Dendritic cell treated with granulocyte-macrophage colony-stimulating factor and Interleukin-4, amounts not matched to agents 40 ng/mL and 50 ng/mL, for 4 days (primary cell): ENCODE measurements around the gene ZNF260.
"Not testable (repeated sequence)": the region's sequence is repeated elsewhere in the genome, so short reads cannot be mapped to it uniquely, and the experiment has no call there.

ENCODE experiments used
- H3K27ac Mint-ChIP-seq: one replicate; pipeline ENCODE4 v1.8.0; 2022; ENCODE audit warnings: mild to moderate bottlenecking, mixed read lengths
- H3K27me3 Mint-ChIP-seq: one replicate; pipeline ENCODE4 v1.8.0; 2022; ENCODE audit warnings: mild to moderate bottlenecking, mixed read lengths
- H3K36me3 Mint-ChIP-seq: one replicate; pipeline ENCODE4 v1.8.0; 2022; ENCODE audit warnings: low read depth, mixed read lengths
- H3K4me1 Mint-ChIP-seq: one replicate; pipeline ENCODE4 v1.8.0; 2022; ENCODE audit warnings: low read depth, mixed read lengths
- H3K4me3 Mint-ChIP-seq: one replicate; pipeline ENCODE4 v1.8.0; 2022; ENCODE audit warnings: mild to moderate bottlenecking, moderate library complexity, mixed read lengths
- H3K9me3 Mint-ChIP-seq: one replicate; pipeline ENCODE4 v1.8.0; 2022; ENCODE audit warnings: mixed read lengths
- intact Hi-C: fragments of 100-400 bp; cut with micrococcal nuclease; formaldehyde crosslinking; loops from one replicate; pipeline ENCODE4 v1.15.0; 2022

The ZNF260 gene

DNA sequence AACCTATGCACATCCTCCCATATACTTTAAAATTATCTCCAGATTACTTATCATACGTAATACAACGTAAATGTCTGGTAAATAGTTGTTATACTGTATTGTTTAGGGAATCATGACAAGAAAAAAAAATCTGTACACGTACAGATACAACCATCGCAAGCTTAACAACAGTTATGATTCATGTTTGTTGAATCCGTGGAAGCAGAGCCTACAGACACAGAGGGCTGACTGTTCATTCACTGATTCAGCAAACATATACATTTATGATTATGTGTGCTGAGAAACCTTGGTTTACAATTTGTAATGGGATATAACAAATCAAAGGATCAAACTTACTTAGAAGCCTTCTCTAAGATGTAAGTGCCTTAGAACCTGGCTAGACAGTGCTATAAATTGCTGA, 1.5 kb downstream of the ZNF260 start:
- H3K9me3 Mint-ChIP-seq, result peaks cover 53% of the 10 kb centered on the region
- intact Hi-C loops, result no loop called here
- H3K27me3 Mint-ChIP-seq, result no peaks in the 10 kb centered on the region
- H3K4me1 Mint-ChIP-seq, result peaks cover 9% of the 10 kb centered on the region
- H3K36me3 Mint-ChIP-seq, result peaks cover 63% of the 10 kb centered on the region
- no peak overlapping the region for H3K4me3 Mint-ChIP-seq
- H3K27ac Mint-ChIP-seq, result no peak overlapping the region

DNA sequence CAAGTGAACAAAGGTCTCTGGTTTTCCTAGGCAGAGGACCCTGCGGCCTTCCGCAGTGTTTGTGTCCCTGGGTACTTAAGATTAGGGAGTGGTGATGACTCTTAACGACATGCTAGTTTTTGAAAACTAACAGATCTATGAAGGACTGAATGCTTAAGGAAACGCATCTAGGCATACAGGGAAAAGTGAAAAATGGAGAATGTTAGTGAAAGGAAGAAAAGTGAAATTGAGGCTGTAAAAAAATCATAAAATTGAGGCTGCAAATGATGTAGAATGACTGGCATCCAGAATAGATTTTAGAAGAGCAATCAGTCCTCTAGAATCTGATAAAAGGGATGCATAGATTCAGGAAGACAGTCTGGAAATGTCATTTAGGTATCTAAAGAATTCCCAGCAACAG, 3.5 kb downstream of the ZNF260 start:
- peaks cover 60% of the 10 kb centered on the region for H3K9me3 Mint-ChIP-seq
- H3K36me3 Mint-ChIP-seq, result peaks cover 83% of the 10 kb centered on the region
- no peak overlapping the region for H3K27ac Mint-ChIP-seq
- H3K4me3 Mint-ChIP-seq, result no peak overlapping the region
- H3K27me3 Mint-ChIP-seq, result no peaks in the 10 kb centered on the region
- intact Hi-C loops, result no loop called here
- H3K4me1 Mint-ChIP-seq, result peaks cover 9% of the 10 kb centered on the region

DNA sequence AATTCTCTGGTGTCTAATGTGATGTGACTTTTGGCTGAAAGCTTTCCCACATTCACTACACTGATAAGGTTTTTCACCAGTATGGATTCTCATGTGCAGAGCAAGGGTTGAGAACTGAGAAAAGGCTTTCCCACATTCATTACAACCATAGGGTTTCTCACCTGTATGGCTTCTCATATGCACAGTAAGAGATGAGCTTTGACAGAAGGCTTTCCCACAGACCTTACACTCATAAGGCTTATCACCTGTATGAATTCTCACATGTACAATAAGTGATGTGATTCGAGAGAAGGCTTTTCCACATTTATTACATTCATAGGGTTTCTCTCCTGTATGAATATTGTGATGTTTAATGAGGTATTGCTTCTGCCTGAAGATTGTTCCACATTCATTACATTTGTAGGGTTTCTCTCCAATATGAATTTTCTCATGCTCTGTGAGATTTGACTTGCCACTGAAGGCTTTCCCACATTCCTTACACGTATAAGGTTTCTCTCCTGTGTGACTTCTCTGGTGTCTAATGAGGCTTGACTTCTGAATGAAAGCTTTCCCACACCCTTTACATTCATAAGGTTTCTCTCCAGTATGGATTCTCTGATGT, 14.0 kb downstream of the ZNF260 start:
- intact Hi-C loops, result no loop called here
- H3K36me3 Mint-ChIP-seq, result peaks cover 52% of the 10 kb centered on the region
- no peaks in the 10 kb centered on the region for H3K4me1 Mint-ChIP-seq
- H3K9me3 Mint-ChIP-seq, result peaks cover 86% of the 10 kb centered on the region
- no peak overlapping the region for H3K27ac Mint-ChIP-seq
- H3K27me3 Mint-ChIP-seq, result no peaks in the 10 kb centered on the region
- H3K4me3 Mint-ChIP-seq, result no peak overlapping the region

DNA sequence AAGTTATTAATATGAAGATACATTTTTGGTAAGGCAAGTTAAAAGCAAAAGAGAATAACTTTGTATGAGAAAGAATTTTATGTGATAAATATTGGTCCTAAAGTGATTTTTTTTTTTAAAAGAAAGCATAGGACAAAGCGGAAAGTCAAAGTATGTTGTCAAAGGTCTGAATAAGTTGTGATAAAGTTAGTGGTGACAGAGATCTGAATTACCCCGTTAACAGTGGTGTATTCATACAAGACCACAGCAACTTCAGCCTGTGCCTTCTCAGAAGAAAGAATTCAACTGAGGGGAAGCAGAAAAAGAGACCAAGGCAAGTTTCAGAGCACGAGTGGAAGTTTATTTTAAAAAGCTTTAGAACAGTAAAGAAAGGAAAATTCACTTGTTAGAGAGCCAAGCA, 19.7 kb downstream of the ZNF260 start:
- no peaks in the 10 kb centered on the region for H3K4me1 Mint-ChIP-seq
- no peak overlapping the region for H3K27ac Mint-ChIP-seq
- intact Hi-C loops, result no loop called here
- H3K9me3 Mint-ChIP-seq, result peaks cover 88% of the 10 kb centered on the region
- H3K4me3 Mint-ChIP-seq, result no peak overlapping the region
- H3K36me3 Mint-ChIP-seq, result peaks cover 5% of the 10 kb centered on the region
- no peaks in the 10 kb centered on the region for H3K27me3 Mint-ChIP-seq

DNA sequence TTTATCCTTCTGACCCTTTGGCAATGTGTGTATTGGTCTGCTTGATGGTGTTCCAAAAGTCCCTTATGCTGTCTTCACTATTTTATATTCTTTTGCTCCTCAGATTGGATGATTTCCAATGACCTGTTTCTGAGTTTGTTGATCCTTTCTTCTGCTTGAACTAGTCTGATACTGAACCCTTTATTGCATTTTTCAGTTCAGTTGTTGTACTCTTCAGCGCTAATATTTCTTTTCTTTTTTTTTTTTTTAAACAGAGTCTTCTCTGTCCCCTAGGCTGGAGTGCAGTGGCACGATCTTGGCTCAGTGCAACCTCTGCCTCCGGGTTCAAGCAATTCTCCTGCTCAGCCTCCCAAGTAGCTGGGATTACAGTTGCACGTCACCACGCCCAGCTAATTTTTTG, 26.1 kb downstream of the ZNF260 start:
- Mint-ChIP-seq H3K4me3 (no peak overlapping the region), H3K36me3 (no peaks in the 10 kb centered on the region), H3K4me1 (no peaks in the 10 kb centered on the region), H3K9me3 (peaks cover 78% of the 10 kb centered on the region), H3K27me3 (no peaks in the 10 kb centered on the region), H3K27ac (no peak overlapping the region)
- intact Hi-C loops, result no loop called here

DNA sequence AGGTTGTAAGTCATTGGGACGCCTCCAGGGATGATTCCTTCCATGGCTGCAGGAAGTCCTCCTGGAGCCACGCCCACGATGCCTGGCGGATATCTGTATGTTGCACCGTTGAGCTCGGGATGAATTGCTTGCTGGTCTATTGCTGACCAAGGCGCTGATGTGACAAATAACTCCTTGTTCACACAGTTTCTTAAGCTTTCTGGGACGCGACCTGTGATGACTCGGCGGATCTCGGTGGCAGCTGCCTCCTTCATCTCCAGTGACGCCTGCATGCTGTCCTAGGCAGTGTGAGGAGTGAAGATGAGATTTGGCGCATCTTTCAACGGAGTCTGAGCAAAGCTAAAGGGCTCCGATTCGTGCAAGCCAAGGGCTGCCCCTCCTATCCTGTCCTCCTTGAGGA, 31.1 kb downstream of the ZNF260 start:
- no peaks in the 10 kb centered on the region for H3K4me1 Mint-ChIP-seq
- no peaks in the 10 kb centered on the region for H3K36me3 Mint-ChIP-seq
- H3K27ac Mint-ChIP-seq, result no peak overlapping the region
- no peak overlapping the region for H3K4me3 Mint-ChIP-seq
- no peaks in the 10 kb centered on the region for H3K27me3 Mint-ChIP-seq
- intact Hi-C loops, result no loop called here
- H3K9me3 Mint-ChIP-seq, result peaks cover 59% of the 10 kb centered on the region

DNA sequence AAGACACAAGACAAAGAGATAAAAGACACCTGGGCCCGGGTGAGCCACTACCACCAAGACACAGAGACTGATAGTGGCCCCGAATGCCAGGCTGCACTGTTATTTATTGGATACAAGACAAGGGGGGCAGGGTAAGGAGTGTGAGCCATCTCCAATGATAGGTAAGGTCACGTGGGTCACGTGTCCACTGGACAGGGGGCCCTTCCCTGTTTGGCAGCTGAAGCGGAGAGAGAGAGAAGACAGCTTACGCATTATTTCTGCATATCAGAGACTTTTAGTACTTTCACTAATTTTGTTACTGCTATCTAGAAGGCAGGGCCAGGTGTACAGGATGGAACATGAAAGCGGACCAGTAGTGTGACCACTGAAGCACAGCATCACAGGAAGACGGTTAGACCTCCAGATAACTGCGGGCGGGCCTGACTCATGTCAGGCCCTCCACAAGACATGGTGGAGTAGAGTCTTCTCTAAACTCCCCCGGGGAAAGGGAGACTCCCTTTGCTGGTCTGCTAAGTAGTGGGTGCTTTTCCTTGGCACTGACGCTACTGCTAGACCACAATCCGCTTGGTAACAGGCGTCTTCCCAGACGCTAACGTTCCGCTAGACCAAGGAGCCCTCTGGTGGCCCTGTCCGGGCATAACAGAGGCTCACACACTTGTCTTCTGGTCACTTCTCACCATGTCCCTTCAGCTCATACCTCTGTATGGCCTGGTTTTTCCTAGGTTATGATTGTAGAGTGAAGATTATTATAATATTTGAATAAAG, 35.2 kb downstream of the ZNF260 start:
- peaks cover 19% of the 10 kb centered on the region for H3K4me1 Mint-ChIP-seq
- H3K4me3 Mint-ChIP-seq, H3K27me3 Mint-ChIP-seq, H3K27ac Mint-ChIP-seq, intact Hi-C loops: not testable (repeated sequence)
- H3K9me3 Mint-ChIP-seq, result peaks cover 38% of the 10 kb centered on the region
- H3K36me3 Mint-ChIP-seq, result peaks cover 17% of the 10 kb centered on the region

DNA sequence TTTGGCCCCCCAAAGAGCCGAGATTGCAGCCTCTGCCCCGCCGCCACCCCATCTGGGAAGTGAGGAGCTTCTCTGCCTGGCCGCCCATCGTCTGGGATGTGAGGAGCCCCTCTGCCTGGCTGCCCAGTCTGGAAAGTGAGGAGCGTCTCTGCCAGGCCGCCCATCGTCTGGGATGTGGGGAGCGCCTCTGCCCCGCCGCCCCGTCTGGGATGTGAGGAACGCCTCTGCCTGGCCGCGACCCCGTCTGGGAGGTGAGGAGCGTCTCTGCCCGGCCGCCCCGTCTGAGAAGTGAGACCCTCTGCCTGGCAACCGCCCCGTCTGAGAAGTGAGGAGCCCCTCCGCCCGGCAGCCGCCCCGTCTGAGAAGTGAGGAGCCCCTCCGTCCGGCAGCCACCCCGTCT, 37.2 kb downstream of the ZNF260 start:
- Mint-ChIP-seq H3K36me3 (peaks cover 33% of the 10 kb centered on the region), H3K4me3 (peak overlapping the region; percentile 25), H3K4me1 (peaks cover 27% of the 10 kb centered on the region), H3K9me3 (peaks cover 35% of the 10 kb centered on the region)
- H3K27me3 Mint-ChIP-seq, H3K27ac Mint-ChIP-seq, intact Hi-C loops: not testable (repeated sequence)

DNA sequence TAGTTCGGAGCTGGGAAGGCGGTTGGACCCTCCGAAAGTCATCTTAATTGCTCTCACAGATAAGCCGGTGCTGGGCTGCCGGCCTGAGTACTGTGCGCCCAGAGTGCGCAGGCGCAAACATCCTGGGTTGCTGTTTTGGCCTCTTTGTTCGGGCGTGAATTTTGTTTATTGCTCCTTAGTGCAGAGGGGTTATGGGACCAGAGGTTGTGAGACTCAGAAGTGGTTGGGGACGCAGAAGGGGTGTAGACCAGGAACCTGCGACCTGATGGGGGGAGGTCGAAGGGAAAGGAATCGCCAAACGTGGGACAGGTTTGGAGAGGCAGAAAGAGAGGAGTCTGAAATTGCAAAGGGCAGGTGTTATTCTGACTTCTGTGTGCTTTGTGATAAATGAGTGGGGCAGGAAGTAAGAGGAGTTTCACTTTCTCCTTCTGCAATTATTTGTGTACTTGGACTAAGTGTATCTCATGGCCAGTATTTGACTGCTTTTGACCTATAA, 38.1 kb downstream of the ZNF260 start:
- intact Hi-C loops, result loop anchor here (1.0 to 2.0 kb wide), 3 partner anchors 38 to 587 kb away; partner anchors contain the start of genes ZFP14 and ZNF260

DNA sequence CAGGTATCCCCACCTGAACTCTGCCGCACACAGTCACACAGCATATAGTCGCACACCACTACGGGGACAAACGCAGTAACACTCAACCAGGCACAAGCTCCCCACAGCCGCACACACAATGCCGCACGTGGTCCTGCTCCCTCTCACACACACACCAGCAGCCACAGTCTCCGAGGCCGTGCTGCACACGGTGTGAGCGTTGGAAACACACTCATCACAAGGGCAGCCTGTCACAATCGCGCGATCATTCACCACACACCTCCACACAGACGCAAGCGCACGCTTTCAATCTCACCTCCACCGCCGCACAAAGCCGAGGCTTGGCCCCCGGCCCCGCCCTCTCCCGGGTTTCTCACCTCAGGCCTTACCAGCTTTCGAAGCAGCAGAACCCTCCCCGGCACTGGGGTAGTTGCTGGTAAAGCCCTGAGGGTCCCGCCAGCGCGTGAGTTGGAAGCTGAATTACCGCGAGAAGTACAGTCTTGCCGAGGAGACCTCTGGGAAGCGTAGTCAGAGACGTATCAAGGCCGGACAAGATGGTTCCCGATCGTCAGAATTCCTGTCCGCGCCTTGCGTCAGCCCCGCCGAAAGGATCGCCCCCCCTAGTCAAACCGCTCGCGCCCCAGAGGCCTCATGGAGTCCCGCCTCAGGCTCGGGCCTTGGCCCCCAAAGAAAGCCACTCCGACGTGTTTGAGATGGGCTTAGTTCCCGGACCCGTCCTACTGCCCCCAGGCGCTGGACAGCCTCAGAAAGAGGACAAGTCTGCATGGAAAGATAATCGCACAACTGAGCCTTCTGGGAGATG, 38.8 kb downstream of the ZNF260 start, which contains the start of gene ZNF566:
ZNF566 (minus strand) TSS at position 444 of the 802 bp plus-strand sequence. CDS start 13,004 bp downstream, outside the sequence.
- Mint-ChIP-seq H3K27me3 (no peaks in the 10 kb centered on the region), H3K9me3 (peaks cover 37% of the 10 kb centered on the region), H3K4me1 (peaks cover 27% of the 10 kb centered on the region), H3K27ac (peak within 1 kb of the TSS; percentile 94), H3K4me3 (peak within 1 kb of the TSS; percentile 99), H3K36me3 (peaks cover 49% of the 10 kb centered on the region)
- intact Hi-C loops, result loop anchor here (1.0 to 2.0 kb wide), 3 partner anchors 39 to 587 kb away; partner anchors contain the start of genes ZFP14 and ZNF260

More for the DNA sequence above, 38.1 kb downstream of the ZNF260 start:
- H3K36me3 Mint-ChIP-seq, result peaks cover 42% of the 10 kb centered on the region
- peak overlapping the region; percentile 94 for H3K27ac Mint-ChIP-seq
- peak overlapping the region; percentile 99 for H3K4me3 Mint-ChIP-seq
- H3K9me3 Mint-ChIP-seq, result peaks cover 37% of the 10 kb centered on the region
- peaks cover 27% of the 10 kb centered on the region for H3K4me1 Mint-ChIP-seq
- H3K27me3 Mint-ChIP-seq, result no peaks in the 10 kb centered on the region

DNA sequence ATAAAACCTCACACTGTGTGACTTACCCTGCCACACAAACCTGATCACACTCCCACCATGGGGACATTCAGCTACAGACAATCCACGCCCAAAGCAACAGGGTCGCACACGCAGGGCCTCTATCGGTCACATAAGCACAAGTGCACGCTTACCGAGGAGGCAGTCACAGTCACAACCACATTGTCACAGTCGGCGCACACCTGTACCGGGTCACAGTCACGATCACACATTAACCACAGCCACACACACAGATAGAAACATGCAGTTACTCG, 39.3 kb downstream of the ZNF260 start:
- peak overlapping the region; percentile 94 for H3K27ac Mint-ChIP-seq
- peak overlapping the region; percentile 99 for H3K4me3 Mint-ChIP-seq
- H3K27me3 Mint-ChIP-seq, result no peaks in the 10 kb centered on the region
- intact Hi-C loops, result loop anchor here (1.0 to 2.0 kb wide), 3 partner anchors 40 to 588 kb away; partner anchors contain the start of genes ZFP14 and ZNF260
- peaks cover 39% of the 10 kb centered on the region for H3K9me3 Mint-ChIP-seq
- H3K36me3 Mint-ChIP-seq, result peaks cover 50% of the 10 kb centered on the region
- H3K4me1 Mint-ChIP-seq, result peaks cover 27% of the 10 kb centered on the region

DNA sequence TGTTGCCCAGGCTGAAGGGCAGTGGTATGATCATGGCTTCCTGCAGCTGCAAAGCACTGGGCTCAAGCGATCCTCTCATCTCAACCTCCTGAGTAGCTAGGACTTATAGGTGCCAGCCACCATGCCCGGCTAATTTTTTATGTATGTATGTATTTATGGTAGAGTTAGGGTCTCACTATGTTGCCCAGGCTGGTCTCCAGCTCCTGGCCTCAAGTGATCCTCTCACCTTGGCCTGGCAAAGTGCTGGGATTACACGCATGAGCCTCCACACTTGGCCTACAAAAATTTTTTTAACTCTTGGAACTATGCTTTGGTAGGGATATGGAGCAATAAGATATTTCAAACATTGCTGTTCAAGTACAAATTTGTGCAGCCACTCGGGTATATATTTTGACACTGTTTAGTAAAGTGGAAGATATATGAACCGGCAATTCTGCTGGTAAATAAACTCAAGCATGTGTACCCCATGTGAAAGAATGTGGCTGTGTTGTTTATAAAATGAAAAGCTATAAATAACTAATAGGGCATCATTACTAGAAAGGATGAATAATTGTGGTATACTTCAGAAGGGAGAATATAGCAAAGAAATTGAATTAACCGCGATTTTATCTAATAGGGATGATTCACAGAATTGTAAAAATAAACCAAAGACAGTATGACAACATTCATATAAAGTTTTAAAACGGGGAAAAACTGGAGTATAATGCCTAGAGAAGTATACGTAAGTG, 39.8 kb downstream of the ZNF260 start:
- H3K4me1 Mint-ChIP-seq, result peaks cover 27% of the 10 kb centered on the region
- H3K36me3 Mint-ChIP-seq, result peaks cover 55% of the 10 kb centered on the region
- peak overlapping the region; percentile 94 for H3K27ac Mint-ChIP-seq
- no peaks in the 10 kb centered on the region for H3K27me3 Mint-ChIP-seq
- peak overlapping the region; percentile 99 for H3K4me3 Mint-ChIP-seq
- H3K9me3 Mint-ChIP-seq, result peaks cover 41% of the 10 kb centered on the region
- intact Hi-C loops, result loop anchor here (2.0 kb wide), 2 partner anchors 109 to 589 kb away; partner anchors contain the start of gene ZFP14

DNA sequence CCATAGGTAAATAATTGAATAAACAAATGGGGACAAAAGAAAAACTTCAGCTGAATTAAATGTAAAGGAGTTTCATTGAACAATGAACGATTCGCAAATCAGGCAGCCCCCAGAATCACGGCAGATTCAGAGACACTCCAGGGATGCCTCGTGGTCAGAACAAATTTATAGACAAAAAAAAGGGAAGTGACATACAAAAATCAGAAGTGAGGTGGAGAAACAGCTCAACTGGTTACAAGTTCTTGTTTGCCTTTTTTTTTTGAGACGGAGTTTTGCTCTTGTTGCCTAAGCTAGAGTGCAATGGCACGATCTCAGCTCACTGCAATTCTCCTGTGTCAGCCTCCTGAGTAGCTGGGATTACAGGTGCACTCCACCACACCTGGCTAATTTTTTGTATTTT, 44.4 kb downstream of the ZNF260 start:
- Mint-ChIP-seq H3K27me3 (no peaks in the 10 kb centered on the region), H3K4me1 (peaks cover 15% of the 10 kb centered on the region), H3K27ac (no peak overlapping the region), H3K36me3 (peaks cover 62% of the 10 kb centered on the region), H3K9me3 (peaks cover 74% of the 10 kb centered on the region), H3K4me3 (no peak overlapping the region)
- intact Hi-C loops, result no loop called here
